H1 (cell line): Measurements from ENCODE around the gene RAI14. TPM values are rescaled to one million over a fixed set of nuclear protein-coding genes. Genes with fewer than 3 reads are reported as not detected.

Source experiments
- CTCF ChIA-PET: fragments of 300-600 bp; sonication (Branson Sonifier 250); formaldehyde crosslinking; loops from one replicate; lab custom pipeline; 2021; ENCODE audit not compliant: partially characterized antibody; lab: Charles Lee
- POLR2A ChIA-PET: fragments of 300-600 bp; sonication (Branson Sonifier 250); formaldehyde crosslinking; loops from one replicate; lab custom pipeline; 2021; ENCODE audit warnings: inconsistent platforms; ENCODE audit not compliant: partially characterized antibody; lab: Charles Lee
- DNase-seq, 2 experiments: peaks; one replicate each; pipeline versions ENCODE4 v3.0.0 to v3.0.0-alpha.2; 2010 to 2022; ENCODE audit warnings: low spot score in 2 of 2, low read depth in 1 of 2, mixed read lengths in 1 of 2
- FAIRE-seq: peaks from 2 replicates; lab custom pipeline; 2011; peaks lifted over from hg19 to GRCh38; lab: Jason Lieb, UNC
- H2AFZ ChIP-seq: 2 replicates; pipeline ENCODE4 v1.8.1; 2012; ENCODE audit warnings: low read length, inconsistent platforms
- H2AK5ac ChIP-seq: 2 replicates; pipeline ENCODE4 v1.6.1; 2013; ENCODE audit warnings: low read depth, low read length
- H2BK120ac ChIP-seq: replicated peaks from 2 replicates; pipeline ENCODE3; 2013; ENCODE audit warnings: low read depth, low read length, inconsistent platforms
- H2BK12ac ChIP-seq: 2 replicates; pipeline ENCODE4 v1.6.1; 2013; ENCODE audit warnings: low read depth, low read length
- H2BK15ac ChIP-seq: 2 replicates; pipeline ENCODE4 v1.6.1; 2013; ENCODE audit warnings: low read length
- H2BK20ac ChIP-seq: 2 replicates; pipeline ENCODE4 v1.6.1; 2013; ENCODE audit warnings: low read length
- H2BK5ac ChIP-seq: 2 replicates; pipeline ENCODE4 v1.6.1; 2013; ENCODE audit warnings: low read depth, low read length
- H3K14ac ChIP-seq: 2 replicates; pipeline ENCODE4 v1.6.1; 2013; ENCODE audit warnings: inconsistent platforms; ENCODE audit not compliant: insufficient read length
- H3K18ac ChIP-seq: 2 replicates; pipeline ENCODE4 v1.6.1; 2013; ENCODE audit warnings: low read length; ENCODE audit errors: extremely low read depth
- H3K23ac ChIP-seq: 2 replicates; pipeline ENCODE4 v1.6.1; 2013; ENCODE audit warnings: inconsistent platforms; ENCODE audit not compliant: insufficient read length
- H3K23me2 ChIP-seq: 2 replicates; pipeline ENCODE4 v1.6.1; 2013; ENCODE audit warnings: low read depth, low read length
- H3K27ac ChIP-seq: 2 replicates; pipeline ENCODE4 v1.6.1; 2011; ENCODE audit warnings: low read depth, low read length, inconsistent platforms
- H3K27me3 ChIP-seq, 4 experiments: replicated peaks in 1 of 4; 1 replicate in 1 of 4; 2 replicates in 3 of 4; pipeline versions ENCODE4 v1.6.1 to v1.8.1; 2011 to 2013; ENCODE audit warnings: low read length in 3 of 4, mild to moderate bottlenecking in 3 of 4, inconsistent platforms in 2 of 4, mixed read lengths in 2 of 4, moderate library complexity in 1 of 4; ENCODE audit not compliant: control insufficient read depth in 3 of 4, insufficient read depth in 3 of 4; ENCODE audit errors: extremely low read depth in 1 of 4
- H3K36me3 ChIP-seq, 4 experiments: 2 replicates each; pipeline versions ENCODE4 v1.6.1 to v1.8.1; 2011 to 2013; ENCODE audit warnings: mild to moderate bottlenecking in 4 of 4, low read length in 3 of 4, moderate library complexity in 2 of 4, control low read depth in 1 of 4, inconsistent platforms in 1 of 4; ENCODE audit not compliant: insufficient read depth in 4 of 4, control insufficient read depth in 2 of 4
- H3K4ac ChIP-seq: replicated peaks from 2 replicates; pipeline ENCODE3; 2013; ENCODE audit warnings: low read length, low read depth, mixed read lengths, inconsistent platforms; ENCODE audit not compliant: insufficient read length
- H3K4me1 ChIP-seq, 4 experiments: replicated peaks in 1 of 4; 1 replicate in 1 of 4; 2 replicates in 3 of 4; pipeline versions ENCODE4 v1.6.1 to v1.8.1; 2011 to 2013; ENCODE audit warnings: low read length in 3 of 4, inconsistent platforms in 2 of 4, mixed read lengths in 1 of 4; ENCODE audit not compliant: insufficient read depth in 4 of 4, control insufficient read depth in 3 of 4
- H3K4me2 ChIP-seq, 2 experiments: 2 replicates each; pipeline versions ENCODE4 v1.6.1 to v1.8.1; 2011 to 2013; ENCODE audit warnings: low read depth in 2 of 2, low read length in 2 of 2, control low read depth in 1 of 2, inconsistent platforms in 1 of 2, mild to moderate bottlenecking in 1 of 2; ENCODE audit not compliant: insufficient read depth in 1 of 2
- H3K4me3 ChIP-seq, 4 experiments: fragments of 200-600, 300-600 bp in 1 of 4; sonication (generic), shearing (Covaris generic), sonication (Bioruptor Twin) in 1 of 4; 2 replicates each; pipeline versions ENCODE4 v1.5.1 to v1.8.1; 2011 to 2016; ENCODE audit warnings: low read length in 4 of 4, low read depth in 3 of 4, control low read depth in 2 of 4, inconsistent platforms in 2 of 4, mild to moderate bottlenecking in 2 of 4, mixed read lengths in 1 of 4, moderate library complexity in 1 of 4; ENCODE audit not compliant: insufficient read depth in 2 of 4; ENCODE audit errors: extremely low read depth in 1 of 4
- H3K56ac ChIP-seq: replicated peaks from 2 replicates; pipeline ENCODE3; 2013; ENCODE audit warnings: low read depth, mild to moderate bottlenecking, mixed read lengths, low read length, inconsistent platforms; ENCODE audit not compliant: insufficient read length
- H3K79me1 ChIP-seq: 2 replicates; pipeline ENCODE4 v1.6.1; 2013; ENCODE audit warnings: low read depth, low read length, control low read depth
- H3K79me2 ChIP-seq, 2 experiments: 2 replicates each; pipeline versions ENCODE4 v1.6.1 to v1.8.1; 2012 to 2013; ENCODE audit warnings: low read length in 2 of 2, mild to moderate bottlenecking in 2 of 2, inconsistent platforms in 1 of 2; ENCODE audit not compliant: insufficient read depth in 2 of 2, control insufficient read depth in 1 of 2
- H3K9ac ChIP-seq, 4 experiments: replicated peaks in 1 of 4; 1 replicate in 1 of 4; 2 replicates in 3 of 4; pipeline versions ENCODE4 v1.6.1 to v1.8.1; 2011 to 2013; ENCODE audit warnings: low read depth in 3 of 4, low read length in 3 of 4, control low read depth in 2 of 4, mild to moderate bottlenecking in 2 of 4, moderate library complexity in 2 of 4, inconsistent platforms in 1 of 4; ENCODE audit errors: extremely low read depth in 1 of 4
- H3K9me3 ChIP-seq, 2 experiments: 2 replicates each; pipeline versions ENCODE4 v1.6.1 to v1.8.1; 2012 to 2013; ENCODE audit warnings: mild to moderate bottlenecking in 2 of 2, moderate library complexity in 2 of 2, control low read depth in 1 of 2, inconsistent platforms in 1 of 2, low read depth in 1 of 2, low read length in 1 of 2, mixed read lengths in 1 of 2; ENCODE audit not compliant: insufficient read depth in 2 of 2
- H4K20me1 ChIP-seq, 2 experiments: replicated peaks in 1 of 2; 2 replicates each; pipeline versions ENCODE3 to v1.8.1; 2011 to 2013; ENCODE audit warnings: inconsistent platforms in 2 of 2, low read length in 2 of 2, mild to moderate bottlenecking in 1 of 2; ENCODE audit not compliant: insufficient read depth in 2 of 2, control insufficient read depth in 1 of 2
- H4K5ac ChIP-seq: 2 replicates; pipeline ENCODE4 v1.6.1; 2013; ENCODE audit warnings: low read length, low read depth, mixed read lengths, inconsistent platforms; ENCODE audit not compliant: insufficient read length
- H4K8ac ChIP-seq: 2 replicates; pipeline ENCODE4 v1.8.0; 2013; ENCODE audit warnings: mild to moderate bottlenecking, moderate library complexity, low read length, inconsistent platforms; ENCODE audit not compliant: insufficient read depth; ENCODE audit errors: extremely low read depth
- H4K91ac ChIP-seq: replicated peaks from 2 replicates; pipeline ENCODE3; 2013; ENCODE audit warnings: low read length, mixed read lengths, inconsistent platforms; ENCODE audit not compliant: insufficient read length
- BACH1 ChIP-seq: IDR thresholded peaks from 2 replicates; pipeline ENCODE4 v1.6.1; 2012; ENCODE audit warnings: low read length, improper control_type of control experiment
- CBX5 ChIP-seq: fragments of 300-800, 300-1000 bp; sonication (generic); IDR thresholded peaks from 2 replicates; pipeline ENCODE4 v1.7.1; 2016; ENCODE audit warnings: antibody characterized with exemption, low read length, low read depth
- HDAC6 ChIP-seq: IDR thresholded peaks from one replicate; pipeline ENCODE4 v1.7.1; 2012; ENCODE audit warnings: low read depth, mild to moderate bottlenecking, inconsistent platforms, low read length, moderate library complexity
- SIRT6 ChIP-seq: IDR thresholded peaks from one replicate; pipeline ENCODE4 v1.7.1; 2012; ENCODE audit warnings: low read length, inconsistent platforms
- SP2 ChIP-seq: IDR thresholded peaks from 2 replicates; pipeline ENCODE4 v1.6.1; 2012; ENCODE audit warnings: mild to moderate bottlenecking, low read length, inconsistent platforms
- WGBS, 2 experiments: shearing (Covaris generic) in 1 of 2; methylation state at CpG; one replicate each; pipeline versions ENCODE4 v1.1.6 to v1.1.7; 2013 to 2015; ENCODE audit warnings: low lambda C conversion rate in 2 of 2, mixed read lengths in 2 of 2, inconsistent platforms in 1 of 2, low coverage in 1 of 2, missing lambda C conversion rate in 1 of 2; ENCODE audit not compliant: insufficient replicate concordance in 2 of 2, insufficient coverage in 1 of 2, insufficient read length in 1 of 2; ENCODE audit errors: extremely low coverage in 1 of 2, missing lambda C conversion rate in 1 of 2; 5-methylcytosine and 5-hydroxymethylcytosine counted together
- polyA plus RNA-seq, 7 experiments: library from polyadenylated mRNA; depleted of rRNA in 3 of 7; stranded (reverse) in 5 of 7; unstranded in 2 of 7; fragments of >200 nt in 5 of 7; fragments of 200-250 nt in 2 of 7; gene quantifications; 1 replicate in 5 of 7; 2 replicates in 1 of 7; 4 replicates in 1 of 7; pipeline versions ENCODE4 v1.2.1 to v1.2.3, GENCODE V29; 2011 to 2013; ENCODE audit warnings: missing spikeins in 2 of 7, mixed read lengths in 2 of 7
- total RNA-seq: library from RNA; stranded (reverse); fragmentation: NEBNext Ultra II Directional; extraction: Animal tissue kit (Norgen Biotek cat#: 25700); gene quantifications from 2 replicates; pipeline ENCODE4 v1.2.1, GENCODE V29; 2021
- TF ChIP-seq, protein P1 (sequence below): IDR thresholded peaks from 2 replicates; pipeline ENCODE4 v1.6.1; 2012; ENCODE audit warnings: low read length, inconsistent platforms

The RAI14 gene
- total and polyA plus RNA-seq, 2 of the 8 experiments (the other 6 are each of a cell fraction or from before 2014, with no cell fraction given), result 48.4 to 210 TPM

DNA sequence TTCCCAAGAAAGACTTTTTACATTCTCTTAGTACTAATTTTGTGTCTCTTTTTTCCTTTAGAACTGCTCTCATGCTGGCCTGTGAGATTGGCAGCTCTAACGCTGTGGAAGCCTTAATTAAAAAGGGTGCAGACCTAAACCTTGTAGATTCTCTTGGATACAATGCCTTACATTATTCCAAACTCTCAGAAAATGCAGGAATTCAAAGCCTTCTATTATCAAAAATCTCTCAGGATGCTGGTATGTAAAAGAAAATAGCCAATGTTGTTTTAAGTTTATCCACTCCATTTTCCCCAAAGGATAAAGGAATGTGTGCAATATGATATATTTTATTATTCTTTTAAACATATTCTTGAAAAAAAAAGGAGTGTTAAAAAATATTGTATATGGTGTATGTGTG is 155.6 kb downstream of the RAI14 start:
- DNase-seq (no peak), FAIRE-seq (no peak)
- peaks cover 7 to 70% (median 31%) of the 10 kb centered on the region in 4 experiments for H3K36me3 ChIP-seq
- H3K4ac ChIP-seq, result no peak overlapping the region
- no peaks in the 10 kb centered on the region for H4K20me1 ChIP-seq
- no peak overlapping the region for H2BK15ac ChIP-seq
- no peak overlapping the region for H3K4me3 ChIP-seq
- no peaks in the 10 kb centered on the region for H3K79me1 ChIP-seq
- peaks cover 0 to 2% (median under 1%) of the 10 kb centered on the region in 4 experiments; a peak in 2 of 7 replicates for H3K4me1 ChIP-seq
- no peak overlapping the region for H4K91ac ChIP-seq
- WGBS, 2 experiments, result 63% methylated on average over 1 of the region's 1 CpG; no CpG with 5 or more reads in 1 of the 2 experiments
- no peak overlapping the region for H3K4me2 ChIP-seq
- no peak overlapping the region for H2BK20ac ChIP-seq
- TF ChIP-seq SIRT6, result no peak
- TF ChIP-seq, protein P1, sequence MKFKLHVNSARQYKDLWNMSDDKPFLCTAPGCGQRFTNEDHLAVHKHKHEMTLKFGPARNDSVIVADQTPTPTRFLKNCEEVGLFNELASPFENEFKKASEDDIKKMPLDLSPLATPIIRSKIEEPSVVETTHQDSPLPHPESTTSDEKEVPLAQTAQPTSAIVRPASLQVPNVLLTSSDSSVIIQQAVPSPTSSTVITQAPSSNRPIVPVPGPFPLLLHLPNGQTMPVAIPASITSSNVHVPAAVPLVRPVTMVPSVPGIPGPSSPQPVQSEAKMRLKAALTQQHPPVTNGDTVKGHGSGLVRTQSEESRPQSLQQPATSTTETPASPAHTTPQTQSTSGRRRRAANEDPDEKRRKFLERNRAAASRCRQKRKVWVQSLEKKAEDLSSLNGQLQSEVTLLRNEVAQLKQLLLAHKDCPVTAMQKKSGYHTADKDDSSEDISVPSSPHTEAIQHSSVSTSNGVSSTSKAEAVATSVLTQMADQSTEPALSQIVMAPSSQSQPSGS, result no peak
- TF ChIP-seq CBX5, result no peak
- TF ChIP-seq HDAC6, result no peak
- TF ChIP-seq BACH1, result no peak
- no peak for TF ChIP-seq SP2
- H3K79me2 ChIP-seq, result no peaks in the 10 kb centered on the region
- no peak overlapping the region for H3K56ac ChIP-seq
- H3K27me3 ChIP-seq, result no peaks in the 10 kb centered on the region
- H4K8ac ChIP-seq, result no peak overlapping the region
- H2BK5ac ChIP-seq, result no peak overlapping the region
- no peak overlapping the region for H3K18ac ChIP-seq
- H3K23ac ChIP-seq, result no peak overlapping the region
- no peak overlapping the region for H2BK12ac ChIP-seq
- ChIA-PET POLR2A (no interaction called here), CTCF (no interaction called here)
- no peak overlapping the region for H2AFZ ChIP-seq
- no peak overlapping the region for H3K27ac ChIP-seq
- H2AK5ac ChIP-seq, result no peak overlapping the region
- H4K5ac ChIP-seq, result no peak overlapping the region
- no peak overlapping the region for H3K14ac ChIP-seq
- H2BK120ac ChIP-seq, result no peak overlapping the region
- no peaks in the 10 kb centered on the region for H3K9me3 ChIP-seq
- H3K23me2 ChIP-seq, result no peaks in the 10 kb centered on the region
- no peak overlapping the region for H3K9ac ChIP-seq
